Activated CD4-positive, alpha-beta T cell treated with anti-CD3 and anti-CD28 coated beads, Interleukin-2, amount 10 ng/mL, durations not matched to agents 24 days and 14 days (primary cell): ENCODE measurements around the gene NCAM2. TPM values are rescaled to one million over a fixed set of nuclear protein-coding genes. Genes with fewer than 3 reads are reported as not detected.

Source experiments
- DNase-seq: peaks from one replicate; pipeline ENCODE4 v3.0.0; 2022
- H3K27ac Mint-ChIP-seq: one replicate; pipeline ENCODE4 v1.8.0; 2022; ENCODE audit warnings: mild to moderate bottlenecking, mixed read lengths
- H3K27me3 Mint-ChIP-seq: one replicate; pipeline ENCODE4 v1.8.0; 2022; ENCODE audit warnings: mixed read lengths
- H3K36me3 Mint-ChIP-seq: one replicate; pipeline ENCODE4 v1.8.0; 2022; ENCODE audit warnings: low read depth, mild to moderate bottlenecking, mixed read lengths
- H3K4me1 Mint-ChIP-seq: one replicate; pipeline ENCODE4 v1.8.0; 2021; ENCODE audit warnings: mixed read lengths
- H3K4me3 Mint-ChIP-seq: one replicate; pipeline ENCODE4 v1.8.0; 2022; ENCODE audit warnings: mild to moderate bottlenecking, moderate library complexity, mixed read lengths
- H3K9me3 Mint-ChIP-seq: one replicate; pipeline ENCODE4 v1.8.0; 2021; ENCODE audit warnings: mixed read lengths
- intact Hi-C: fragments of 100-400 bp; cut with micrococcal nuclease; formaldehyde crosslinking; loops from one replicate; pipeline ENCODE4 v1.15.1; 2023
- total RNA-seq: library from RNA; stranded (reverse); gene quantifications from 2 replicates; pipeline ENCODE4 v1.2.3, GENCODE V29; 2022

The NCAM2 gene
- total RNA-seq, 1 donor from 2014 or later: not detected

GRCh38 chr21:21001591-21002100 is 3.4 kb downstream of the NCAM2 start:
- DNase-seq: no peak
- Mint-ChIP-seq H3K4me3 (no peak overlapping the region), H3K9me3 (no peaks in the 10 kb centered on the region), H3K36me3 (no peaks in the 10 kb centered on the region), H3K27ac (no peak overlapping the region), H3K27me3 (peaks cover 33% of the 10 kb centered on the region), H3K4me1 (peaks cover 5% of the 10 kb centered on the region)
- intact Hi-C loops: no loop called here

- intact Hi-C loops: no loop called here
- H3K4me3 Mint-ChIP-seq: no peak overlapping the region
- H3K27ac Mint-ChIP-seq: no peak overlapping the region
- H3K36me3 Mint-ChIP-seq: no peaks in the 10 kb centered on the region
- H3K9me3 Mint-ChIP-seq: no peaks in the 10 kb centered on the region
- peaks cover 28% of the 10 kb centered on the region for H3K27me3 Mint-ChIP-seq
- peaks cover 5% of the 10 kb centered on the region for H3K4me1 Mint-ChIP-seq
- DNase-seq: no peak
Observed at GRCh38 chr21:21002153-21002552, 3.9 kb downstream of the NCAM2 start.

DNA sequence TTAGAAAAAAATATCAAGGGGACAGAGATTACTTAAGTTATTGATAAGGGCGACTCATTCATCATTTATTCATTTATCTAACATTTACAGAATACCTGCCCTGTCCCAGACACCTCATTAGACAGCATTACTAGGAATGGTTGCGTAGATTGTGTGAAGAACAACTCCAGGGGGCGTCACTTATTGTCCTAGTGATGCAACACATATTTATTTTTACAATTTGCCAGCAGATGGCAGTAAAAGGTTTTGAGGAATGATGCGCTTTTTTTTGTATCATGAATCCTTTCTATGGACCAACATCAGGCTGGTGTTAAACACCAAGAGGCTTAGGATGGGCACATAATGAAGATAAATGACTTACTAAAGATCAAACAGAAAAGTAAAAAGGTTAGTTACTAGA is 5.5 kb downstream of the NCAM2 start:
- intact Hi-C loops: no loop called here
- no peak for DNase-seq
- H3K9me3 Mint-ChIP-seq: no peaks in the 10 kb centered on the region
- no peaks in the 10 kb centered on the region for H3K36me3 Mint-ChIP-seq
- H3K27me3 Mint-ChIP-seq: peaks cover 19% of the 10 kb centered on the region
- no peak overlapping the region for H3K27ac Mint-ChIP-seq
- H3K4me1 Mint-ChIP-seq: peaks cover under 1% of the 10 kb centered on the region
- H3K4me3 Mint-ChIP-seq: no peak overlapping the region

- Mint-ChIP-seq H3K9me3 (no peaks in the 10 kb centered on the region), H3K4me1 (no peaks in the 10 kb centered on the region), H3K27ac (no peak overlapping the region), H3K4me3 (no peak overlapping the region), H3K36me3 (no peaks in the 10 kb centered on the region), H3K27me3 (no peaks in the 10 kb centered on the region)
- no peak for DNase-seq
- intact Hi-C loops: no loop called here
Observed at GRCh38 chr21:21007606-21008005, 9.4 kb downstream of the NCAM2 start.

DNA sequence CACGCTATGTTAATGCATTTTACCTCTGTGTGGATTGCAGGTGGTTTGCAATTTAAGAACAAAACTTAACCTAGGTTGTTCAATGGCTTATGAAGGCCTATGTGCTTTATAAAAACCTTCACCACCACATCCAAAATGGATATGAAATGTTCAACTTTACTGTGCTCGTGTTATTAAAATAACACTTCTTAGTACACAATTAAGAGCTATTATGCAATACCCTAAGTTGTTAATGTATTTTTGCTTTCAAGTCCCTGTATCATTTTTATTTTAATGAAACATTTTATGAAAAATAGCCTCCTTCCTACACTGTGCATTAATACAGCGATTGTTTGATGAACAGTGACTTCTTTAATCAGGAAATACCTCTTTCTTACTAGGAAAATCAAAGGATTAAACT is 12.0 kb downstream of the NCAM2 start:
- no peaks in the 10 kb centered on the region for H3K36me3 Mint-ChIP-seq
- no peak for DNase-seq
- intact Hi-C loops: no loop called here
- H3K4me3 Mint-ChIP-seq: no peak overlapping the region
- H3K27me3 Mint-ChIP-seq: no peaks in the 10 kb centered on the region
- H3K9me3 Mint-ChIP-seq: no peaks in the 10 kb centered on the region
- no peaks in the 10 kb centered on the region for H3K4me1 Mint-ChIP-seq
- H3K27ac Mint-ChIP-seq: no peak overlapping the region

- no peaks in the 10 kb centered on the region for H3K4me1 Mint-ChIP-seq
- H3K27ac Mint-ChIP-seq: no peak overlapping the region
- H3K36me3 Mint-ChIP-seq: no peaks in the 10 kb centered on the region
- no peak for DNase-seq
- intact Hi-C loops: no loop called here
- H3K9me3 Mint-ChIP-seq: no peaks in the 10 kb centered on the region
- H3K4me3 Mint-ChIP-seq: no peak overlapping the region
- H3K27me3 Mint-ChIP-seq: no peaks in the 10 kb centered on the region
Observed at GRCh38 chr21:21010698-21011097, 12.5 kb downstream of the NCAM2 start.

- H3K27me3 Mint-ChIP-seq: no peaks in the 10 kb centered on the region
- H3K36me3 Mint-ChIP-seq: no peaks in the 10 kb centered on the region
- no peaks in the 10 kb centered on the region for H3K9me3 Mint-ChIP-seq
- DNase-seq: no peak
- H3K4me1 Mint-ChIP-seq: no peaks in the 10 kb centered on the region
- H3K4me3 Mint-ChIP-seq: no peak overlapping the region
- intact Hi-C loops: no loop called here
- no peak overlapping the region for H3K27ac Mint-ChIP-seq
Observed at GRCh38 chr21:21018821-21019220, 20.6 kb downstream of the NCAM2 start.

DNA sequence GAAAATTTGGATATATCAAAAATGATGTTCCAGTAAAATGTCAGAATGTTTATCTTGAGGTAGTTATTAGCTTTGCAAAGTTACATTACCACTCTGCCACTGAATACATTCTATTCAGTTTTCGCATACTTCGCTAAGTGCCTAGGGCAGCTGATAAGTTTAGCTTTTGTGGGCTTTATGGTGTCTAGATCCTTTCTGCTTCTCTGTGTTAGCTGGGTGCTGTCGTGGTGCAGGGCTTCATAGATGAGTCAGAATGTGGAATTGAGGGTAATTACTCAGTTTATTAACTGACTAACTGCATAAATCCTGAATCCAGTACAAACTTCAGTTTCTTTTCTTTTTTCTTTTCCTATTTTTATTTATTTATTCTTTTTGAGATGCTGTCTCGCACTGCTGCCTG is 21.5 kb downstream of the NCAM2 start:
- no peak for DNase-seq
- no peaks in the 10 kb centered on the region for H3K4me1 Mint-ChIP-seq
- H3K4me3 Mint-ChIP-seq: no peak overlapping the region
- H3K27me3 Mint-ChIP-seq: no peaks in the 10 kb centered on the region
- intact Hi-C loops: no loop called here
- no peaks in the 10 kb centered on the region for H3K36me3 Mint-ChIP-seq
- no peaks in the 10 kb centered on the region for H3K9me3 Mint-ChIP-seq
- H3K27ac Mint-ChIP-seq: no peak overlapping the region

DNA sequence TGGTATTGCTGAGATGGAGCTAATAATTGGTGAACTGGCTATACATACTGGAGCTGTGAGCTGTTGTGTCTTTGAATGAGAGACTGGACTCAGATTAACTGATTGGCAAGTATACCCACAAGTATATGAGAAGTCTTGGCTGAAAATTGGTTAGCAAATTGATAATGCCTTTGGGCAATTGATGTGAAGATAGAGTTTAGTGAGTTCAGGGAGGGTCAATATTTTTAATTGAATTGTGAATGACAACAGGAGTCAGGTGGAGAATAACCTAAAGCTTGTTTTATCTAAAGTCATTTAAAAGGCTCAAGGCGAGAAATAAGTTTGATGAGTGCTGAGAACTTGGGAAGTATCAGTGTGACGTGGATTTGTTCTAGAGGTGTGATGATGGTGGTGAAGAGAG is 27.5 kb downstream of the NCAM2 start:
- no peak for DNase-seq
- Mint-ChIP-seq H3K27ac (no peak overlapping the region), H3K27me3 (no peaks in the 10 kb centered on the region), H3K36me3 (no peaks in the 10 kb centered on the region), H3K4me1 (no peaks in the 10 kb centered on the region), H3K9me3 (no peaks in the 10 kb centered on the region), H3K4me3 (no peak overlapping the region)
- intact Hi-C loops: no loop called here

- intact Hi-C loops: no loop called here
- H3K9me3 Mint-ChIP-seq: no peaks in the 10 kb centered on the region
- no peak overlapping the region for H3K4me3 Mint-ChIP-seq
- no peak for DNase-seq
- no peaks in the 10 kb centered on the region for H3K36me3 Mint-ChIP-seq
- no peaks in the 10 kb centered on the region for H3K4me1 Mint-ChIP-seq
- H3K27me3 Mint-ChIP-seq: no peaks in the 10 kb centered on the region
- H3K27ac Mint-ChIP-seq: no peak overlapping the region
Observed at GRCh38 chr21:21028275-21028820, 30.1 kb downstream of the NCAM2 start.

DNA sequence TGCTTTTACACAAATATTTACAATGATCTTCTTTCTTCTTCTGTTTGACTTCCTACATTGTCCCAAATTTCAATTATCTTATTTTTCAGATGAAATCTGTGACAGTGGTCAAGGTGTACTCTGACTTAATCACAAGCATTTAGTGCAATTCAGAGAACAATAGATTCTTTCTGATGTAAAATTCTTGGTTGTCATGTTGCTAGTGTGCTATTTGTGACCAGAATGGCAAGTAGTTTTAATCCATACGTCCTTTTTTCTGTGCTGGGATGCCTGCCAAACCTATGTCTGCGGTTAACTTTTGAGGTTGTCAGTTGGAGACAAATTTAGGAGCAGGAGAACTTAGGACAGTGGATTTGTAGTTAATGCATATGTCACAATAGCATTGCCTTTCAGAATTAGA is 31.0 kb downstream of the NCAM2 start:
- Mint-ChIP-seq H3K4me3 (no peak overlapping the region), H3K9me3 (no peaks in the 10 kb centered on the region), H3K27me3 (no peaks in the 10 kb centered on the region), H3K36me3 (no peaks in the 10 kb centered on the region), H3K4me1 (no peaks in the 10 kb centered on the region), H3K27ac (no peak overlapping the region)
- intact Hi-C loops: no loop called here
- no peak for DNase-seq

DNA sequence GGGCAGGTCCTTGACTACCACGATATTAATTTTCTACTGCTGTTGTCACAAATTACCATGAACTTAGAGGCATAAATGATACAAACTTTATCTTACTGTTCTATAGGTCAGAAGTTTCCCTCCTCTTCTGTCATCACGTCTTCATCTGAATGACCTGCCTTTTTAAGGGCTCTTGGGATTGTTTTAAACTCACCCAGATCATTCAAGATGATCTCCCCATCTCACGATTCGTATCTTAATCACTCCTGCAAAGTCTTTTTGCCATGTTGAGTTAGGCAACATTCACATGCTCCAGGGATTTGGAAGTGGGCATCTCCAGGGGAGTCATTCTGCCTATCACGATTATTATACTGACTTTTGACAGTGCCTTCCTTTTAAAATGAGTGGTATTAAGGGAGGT is 32.1 kb downstream of the NCAM2 start:
- Mint-ChIP-seq H3K4me1 (no peaks in the 10 kb centered on the region), H3K4me3 (no peak overlapping the region), H3K9me3 (no peaks in the 10 kb centered on the region), H3K36me3 (no peaks in the 10 kb centered on the region), H3K27ac (no peak overlapping the region), H3K27me3 (no peaks in the 10 kb centered on the region)
- no peak for DNase-seq
- intact Hi-C loops: no loop called here

DNA sequence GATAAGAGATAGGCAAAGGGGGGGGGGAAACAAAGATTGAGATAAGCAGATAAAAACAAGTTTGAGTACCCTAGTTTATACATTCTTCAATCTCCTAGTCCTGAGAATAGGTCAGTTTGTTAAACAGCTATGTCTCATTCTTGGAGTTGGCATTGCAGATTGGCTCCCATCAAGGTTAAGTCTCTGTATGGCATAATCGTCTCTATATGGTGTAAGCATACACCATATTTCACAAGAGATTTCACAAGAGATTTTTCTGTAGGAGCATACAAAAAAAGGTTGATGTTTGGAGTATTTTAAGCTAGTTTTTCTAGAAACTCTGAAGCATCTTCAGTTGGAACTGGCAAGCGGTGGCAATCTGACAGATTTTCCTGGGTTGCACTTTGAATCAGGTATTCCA is 35.8 kb downstream of the NCAM2 start:
- Mint-ChIP-seq H3K36me3 (no peaks in the 10 kb centered on the region), H3K4me3 (no peak overlapping the region), H3K27me3 (no peaks in the 10 kb centered on the region), H3K27ac (no peak overlapping the region), H3K9me3 (no peaks in the 10 kb centered on the region), H3K4me1 (no peaks in the 10 kb centered on the region)
- intact Hi-C loops: no loop called here
- no peak for DNase-seq

DNA sequence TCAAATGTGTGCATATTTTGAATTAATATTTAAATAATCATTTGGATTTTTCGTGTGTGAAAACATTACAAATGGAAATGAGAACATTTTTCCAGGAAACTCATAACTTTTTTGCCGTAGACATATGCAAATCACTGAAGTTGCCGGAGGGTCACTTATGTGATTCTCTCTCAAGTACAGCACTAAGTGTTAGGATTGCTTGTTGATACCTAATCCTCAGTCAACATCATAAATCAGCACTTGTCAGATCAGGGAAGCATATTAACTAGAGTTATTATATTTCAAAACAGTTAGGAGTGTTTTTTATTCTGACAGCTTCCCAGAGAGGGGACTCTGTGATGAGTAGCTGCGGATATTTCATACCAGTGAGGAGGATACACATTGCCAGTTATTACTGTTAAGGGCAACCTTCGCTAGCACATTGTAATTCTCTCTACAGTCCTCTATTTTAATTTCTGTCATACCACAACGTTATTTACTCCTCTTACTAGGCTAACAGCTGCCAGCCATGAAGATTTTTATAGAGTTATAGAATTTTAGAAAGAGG is 41.5 kb downstream of the NCAM2 start:
- Mint-ChIP-seq H3K4me1 (no peaks in the 10 kb centered on the region), H3K27me3 (no peaks in the 10 kb centered on the region), H3K4me3 (no peak overlapping the region), H3K9me3 (no peaks in the 10 kb centered on the region), H3K27ac (no peak overlapping the region), H3K36me3 (no peaks in the 10 kb centered on the region)
- intact Hi-C loops: no loop called here
- DNase-seq: no peak

DNA sequence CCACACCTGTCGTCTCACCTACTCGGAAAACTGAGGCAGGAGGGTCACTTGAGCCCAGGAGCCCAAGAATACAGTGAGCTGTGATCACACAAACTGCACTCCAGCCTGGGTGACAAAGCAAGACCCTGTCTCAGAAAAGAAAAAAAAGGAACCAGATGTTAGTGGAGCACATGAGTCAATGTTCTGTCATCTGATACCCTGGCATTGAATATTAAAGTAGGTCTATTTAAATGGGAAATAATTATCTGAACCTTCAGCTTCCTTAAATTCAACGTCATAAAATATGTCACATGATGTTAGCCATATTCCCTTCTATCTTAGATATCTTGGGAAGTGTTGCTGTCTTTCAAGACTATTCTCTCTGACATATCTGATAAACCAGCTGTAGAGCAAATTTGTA is 47.3 kb downstream of the NCAM2 start:
- DNase-seq: no peak
- intact Hi-C loops: no loop called here
- Mint-ChIP-seq H3K27ac (no peak overlapping the region), H3K27me3 (no peaks in the 10 kb centered on the region), H3K4me3 (no peak overlapping the region), H3K9me3 (peaks cover 3% of the 10 kb centered on the region), H3K36me3 (no peaks in the 10 kb centered on the region), H3K4me1 (no peaks in the 10 kb centered on the region)
